ENCODE results near the gene HOXD10.

Gene HOXD10

DNA sequence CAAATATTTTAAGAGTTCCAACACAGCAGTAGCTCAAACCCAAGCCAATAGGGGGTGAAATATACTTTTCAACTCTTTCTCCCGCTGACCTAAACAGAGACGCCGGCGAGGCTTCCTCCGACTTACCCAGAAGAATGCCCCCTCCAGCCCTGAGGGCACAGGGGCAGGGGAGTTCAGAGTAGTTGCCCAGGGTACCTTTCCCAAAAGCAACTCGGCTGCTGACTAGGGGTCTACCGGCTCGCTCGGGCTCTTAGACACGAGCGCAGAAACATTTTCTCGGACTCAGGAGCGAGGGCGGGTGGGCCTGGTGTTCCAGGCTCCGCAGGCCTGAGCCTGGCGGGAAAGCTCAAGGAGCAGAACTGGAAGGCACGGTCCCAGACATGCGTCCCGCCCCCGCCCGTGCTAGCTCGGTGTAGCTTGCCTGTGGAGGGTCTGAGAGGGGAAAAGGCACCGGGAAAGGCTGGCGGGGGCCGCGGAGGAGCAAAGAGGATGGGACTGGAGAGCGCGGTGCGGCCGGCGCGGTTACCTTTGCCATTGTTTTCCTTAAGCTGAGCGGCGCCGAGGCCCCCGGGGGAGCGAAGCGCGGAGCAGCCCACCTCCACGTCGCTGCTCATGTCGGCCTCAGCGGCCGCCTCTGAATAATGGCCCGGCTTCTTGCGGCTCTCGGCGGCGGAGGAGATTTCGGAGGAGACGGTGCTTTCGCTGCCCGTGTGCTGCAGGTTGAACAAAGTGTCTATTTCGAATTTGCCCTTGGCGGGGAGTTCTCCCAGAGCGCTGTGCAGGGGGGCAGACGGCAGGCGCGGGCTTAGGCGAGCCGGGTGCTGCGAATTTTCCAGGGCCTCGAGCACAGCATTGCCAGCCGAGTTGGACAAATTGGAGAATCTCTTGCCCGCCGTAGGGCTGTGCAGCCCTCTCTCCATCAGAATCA, 33.5 kb upstream of the HOXD10 start:
- DNase-seq = no peak

DNA sequence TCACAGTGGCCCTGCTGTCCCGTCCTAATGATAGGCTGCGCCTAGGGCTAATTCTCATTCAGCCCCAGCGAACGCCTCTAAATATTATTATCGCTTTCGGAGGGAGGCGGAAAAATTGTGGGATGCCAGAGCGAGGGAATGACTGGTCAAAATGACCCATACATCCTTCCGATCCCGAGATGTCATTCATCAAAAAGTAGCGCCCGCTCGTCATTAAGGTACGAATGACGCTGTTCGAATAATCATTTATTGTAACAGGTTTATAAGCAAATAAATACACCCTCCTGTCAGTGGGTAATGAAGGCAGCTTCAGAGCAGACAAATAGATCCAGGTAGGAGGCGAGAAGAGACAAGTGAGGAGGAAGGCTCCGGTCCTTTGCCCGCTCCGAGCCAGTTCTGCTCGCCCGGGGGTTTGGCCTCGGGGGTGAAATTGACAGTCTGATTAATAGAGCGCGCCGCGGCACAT, 32.7 kb upstream of the HOXD10 start, which contains the start of gene EVX2:
TSS of gene EVX2 (minus strand) at position 167 of the 466 bp plus-strand sequence. CDS start 186 bp downstream, outside the sequence.
- no peak for DNase-seq

DNA sequence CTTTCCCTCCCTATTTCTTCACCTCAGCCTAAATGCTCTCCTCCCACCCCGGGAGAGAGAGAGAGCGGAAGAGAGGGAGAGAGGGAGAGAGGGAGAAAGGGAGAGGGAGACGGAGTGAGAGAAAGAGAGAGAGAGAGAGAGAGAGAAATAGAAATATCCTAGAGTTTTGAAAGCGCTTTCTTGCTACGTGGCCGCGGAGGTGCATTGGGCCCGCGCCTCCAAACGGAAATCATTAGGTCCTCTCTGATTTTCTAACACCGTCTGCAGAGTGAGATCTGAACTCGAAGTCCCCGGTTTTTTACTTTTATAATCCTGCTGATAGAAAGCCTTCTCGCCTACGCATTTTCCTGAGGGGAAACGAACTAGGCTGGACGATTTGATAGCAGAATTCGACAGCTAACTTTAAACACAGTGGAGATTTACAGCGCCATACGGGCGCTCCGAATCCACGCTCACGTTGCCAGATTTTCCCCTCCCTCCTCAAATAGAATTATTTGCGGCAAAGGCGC, 31.9 kb upstream of the HOXD10 start:
- no peak for DNase-seq

DNA sequence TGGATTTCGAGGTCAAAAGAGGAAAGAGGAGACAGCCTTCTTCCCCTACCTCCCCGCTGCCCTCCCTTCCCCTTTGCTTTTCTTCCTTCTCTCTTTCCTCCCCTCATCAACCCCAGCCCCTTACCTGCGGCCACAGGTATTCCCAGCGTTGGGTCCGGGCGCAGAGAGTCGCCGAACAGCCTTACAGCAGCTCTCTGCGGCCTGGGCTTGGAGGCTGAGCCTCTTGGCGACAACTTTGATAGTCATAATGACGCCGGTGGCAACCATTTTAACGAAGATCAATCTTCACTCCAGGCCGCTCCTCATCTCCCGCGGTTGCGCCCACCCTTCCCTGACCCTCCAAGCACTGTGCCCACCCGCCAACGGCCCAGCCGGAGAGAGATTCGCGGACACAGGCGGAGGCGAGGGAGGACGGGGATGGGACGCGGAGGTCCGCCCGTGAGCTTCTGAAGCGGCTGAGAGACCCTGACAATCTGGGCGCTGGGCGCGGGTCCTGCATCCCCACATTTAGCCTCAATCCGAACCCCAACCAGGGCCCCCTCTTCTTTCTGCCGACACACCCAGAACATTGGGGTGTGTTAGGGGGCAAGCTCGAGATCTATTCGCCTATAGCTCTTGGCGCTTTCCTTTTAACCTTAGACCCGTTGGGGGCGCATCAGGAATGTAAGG, 31.3 kb upstream of the HOXD10 start:
- DNase-seq = no peak

DNA sequence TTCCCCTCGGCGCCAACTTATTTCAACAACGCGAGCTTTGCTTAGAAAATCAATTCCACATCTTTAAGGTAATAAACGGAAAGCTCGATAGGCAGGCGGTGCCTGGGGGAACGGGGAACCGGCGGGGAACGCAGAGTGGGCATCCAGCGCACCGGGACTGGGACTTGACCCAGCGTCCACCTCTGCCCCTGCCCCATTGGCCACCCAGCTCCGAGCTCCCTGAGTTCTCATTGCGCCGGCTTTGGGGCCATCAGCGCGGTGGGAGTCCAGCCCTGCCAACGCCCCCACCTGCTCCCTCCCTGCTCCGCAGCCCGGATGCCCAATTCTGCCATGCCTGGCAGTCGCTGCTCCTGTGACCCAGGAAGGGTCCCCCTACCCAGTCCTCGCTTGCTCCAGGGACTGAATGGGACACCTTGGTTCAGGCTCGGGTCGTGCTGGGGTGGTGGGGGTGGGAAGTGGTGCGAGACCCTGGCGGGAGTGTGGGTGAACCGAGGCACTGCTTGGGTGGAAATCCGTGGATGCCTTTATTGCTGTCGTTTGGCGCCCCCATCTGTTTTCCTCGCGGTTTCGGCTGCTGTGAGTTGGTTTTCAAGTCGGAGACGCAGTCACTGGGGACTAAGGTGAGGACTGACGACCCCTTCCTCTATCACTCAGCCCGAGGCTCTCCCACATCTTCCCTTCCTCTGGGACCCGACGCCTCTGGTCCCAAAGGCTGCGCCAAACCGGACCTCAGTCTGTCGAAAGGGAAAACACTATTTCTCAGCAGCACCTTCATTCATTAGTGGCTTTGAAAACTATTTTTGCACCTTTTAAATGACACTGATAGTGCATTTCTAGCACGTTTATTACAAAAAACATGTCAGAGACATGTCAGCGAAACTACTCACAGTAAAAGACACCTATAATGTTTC, 30.5 kb upstream of the HOXD10 start:
- DNase-seq = no peak

- no peak for DNase-seq
These were observed 29.1 kb upstream of the HOXD10 start for GRCh38 chr2:176087330-176088047.

GRCh38 chr2:176088048-176088936, 28.3 kb upstream of the HOXD10 start:
- no peak for DNase-seq

GRCh38 chr2:176088937-176089842, 27.4 kb upstream of the HOXD10 start:
- no peak for DNase-seq

DNA sequence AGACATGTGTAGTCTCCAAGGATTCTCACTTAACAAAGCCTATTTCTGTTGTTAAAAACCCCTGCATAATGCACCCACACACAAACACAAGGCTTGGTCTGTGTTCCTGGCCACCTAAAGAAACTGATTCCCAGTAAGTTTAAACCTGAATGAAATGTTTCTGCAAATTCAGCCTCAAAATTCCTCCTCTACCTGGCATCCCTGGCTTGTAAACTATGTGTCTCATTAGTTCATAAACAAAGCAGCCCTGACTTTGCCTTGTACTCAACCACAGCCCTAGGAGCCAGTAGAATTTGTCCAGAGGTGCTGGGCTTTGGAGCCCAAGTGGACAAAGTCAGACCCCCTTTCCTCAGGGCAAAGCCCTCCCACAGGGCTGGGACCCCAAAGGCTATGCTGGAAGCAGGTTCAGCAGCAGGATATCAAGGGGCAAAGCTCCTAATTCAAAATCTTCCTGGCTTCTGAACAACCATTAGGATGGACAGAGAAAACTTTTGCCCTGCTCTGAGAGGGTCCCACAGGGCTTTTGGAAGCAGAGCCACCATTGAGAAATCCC, 26.7 kb upstream of the HOXD10 start:
- no peak for DNase-seq

DNA sequence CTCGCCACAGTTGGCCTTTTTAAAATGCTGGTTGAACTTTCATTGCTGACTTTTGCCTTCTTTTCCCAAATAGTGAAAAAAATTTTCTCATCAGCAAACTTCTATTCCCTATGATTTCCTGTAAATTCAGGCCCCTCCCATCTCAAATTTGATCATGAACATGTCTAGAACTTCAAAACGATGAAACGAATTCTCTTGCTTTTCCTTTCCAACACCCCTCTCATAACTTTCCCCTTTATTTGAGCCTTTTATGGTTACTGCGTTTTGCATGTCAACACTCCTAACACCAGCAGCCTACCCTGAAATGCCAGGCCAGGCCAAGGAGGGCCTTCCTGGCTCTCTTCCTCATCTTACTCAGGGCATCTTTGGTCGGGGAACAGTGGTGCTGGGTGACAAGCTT, 25.7 kb upstream of the HOXD10 start:
- DNase-seq = no peak

- DNase-seq = no peak
These were observed 25.0 kb upstream of the HOXD10 start for GRCh38 chr2:176091329-176092258.

GRCh38 chr2:176092270-176093144, 24.1 kb upstream of the HOXD10 start, which contains the start of gene HOXD13:
HOXD13 (plus strand) TSS chr2:176092721; CDS start chr2:176092891, 170 bp downstream.
- no peak for DNase-seq

DNA sequence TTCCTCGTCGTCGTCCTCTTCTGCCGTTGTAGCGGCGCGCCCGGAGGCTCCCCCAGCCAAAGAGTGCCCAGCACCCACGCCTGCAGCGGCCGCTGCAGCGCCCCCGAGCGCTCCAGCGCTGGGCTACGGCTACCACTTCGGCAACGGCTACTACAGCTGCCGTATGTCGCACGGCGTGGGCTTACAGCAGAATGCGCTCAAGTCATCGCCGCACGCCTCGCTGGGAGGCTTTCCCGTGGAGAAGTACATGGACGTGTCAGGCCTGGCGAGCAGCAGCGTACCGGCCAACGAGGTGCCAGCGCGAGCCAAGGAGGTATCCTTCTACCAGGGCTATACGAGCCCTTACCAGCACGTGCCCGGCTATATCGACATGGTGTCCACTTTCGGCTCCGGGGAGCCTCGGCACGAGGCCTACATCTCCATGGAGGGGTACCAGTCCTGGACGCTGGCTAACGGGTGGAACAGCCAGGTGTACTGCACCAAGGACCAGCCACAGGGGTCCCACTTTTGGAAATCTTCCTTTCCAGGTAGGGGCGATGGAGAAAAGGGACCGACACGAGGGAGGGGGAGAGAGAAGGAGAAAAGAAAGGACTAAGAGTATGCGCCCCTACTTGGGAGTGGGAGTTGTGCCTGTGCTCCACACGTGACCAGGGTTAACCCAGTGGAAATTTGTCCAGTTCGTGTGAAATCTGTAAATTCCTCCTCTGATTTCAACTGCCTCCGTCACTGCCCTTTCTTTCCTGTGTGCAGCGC, 23.3 kb upstream of the HOXD10 start:
- no peak for DNase-seq

- no peak for DNase-seq
These were observed 22.7 kb upstream of the HOXD10 start for GRCh38 chr2:176093898-176094249.

DNA sequence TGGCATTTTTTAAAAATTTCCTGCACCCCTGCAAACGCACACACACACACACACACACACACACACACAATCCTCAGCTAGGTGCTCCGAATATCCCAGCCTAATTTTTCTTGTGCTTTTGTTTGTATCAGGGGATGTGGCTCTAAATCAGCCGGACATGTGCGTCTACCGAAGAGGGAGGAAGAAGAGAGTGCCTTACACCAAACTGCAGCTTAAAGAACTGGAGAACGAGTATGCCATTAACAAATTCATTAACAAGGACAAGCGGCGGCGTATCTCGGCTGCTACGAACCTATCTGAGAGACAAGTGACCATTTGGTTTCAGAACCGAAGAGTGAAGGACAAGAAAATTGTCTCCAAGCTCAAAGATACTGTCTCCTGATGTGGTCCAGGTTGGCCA, 22.2 kb upstream of the HOXD10 start:
- no peak for DNase-seq

DNA sequence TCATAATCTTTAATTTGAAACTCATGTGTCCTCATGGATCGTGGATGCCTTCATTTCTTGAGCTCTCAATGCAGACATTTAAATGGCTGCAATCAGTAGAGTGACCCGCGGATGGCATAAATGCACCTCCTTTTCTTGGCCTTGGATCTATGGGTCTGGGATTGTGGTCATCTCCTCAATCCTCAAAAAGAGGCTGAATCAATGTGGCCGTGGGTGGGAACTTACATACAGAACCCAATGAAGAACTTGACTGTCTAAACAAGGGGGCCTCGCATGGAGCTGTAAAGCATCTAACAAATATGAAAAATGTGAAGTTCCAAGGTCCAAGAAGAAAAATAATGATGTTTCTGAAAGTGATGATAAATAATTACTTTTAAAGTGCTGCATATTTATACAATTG, 21.2 kb upstream of the HOXD10 start:
- DNase-seq = no peak

Measured in NCI-H446 treated with DMSO at 0.1 percent for 48 hours (cell line).